ENCODE results near the gene THEM4. TPM values are rescaled to one million over a fixed set of nuclear protein-coding genes. Genes with fewer than 3 reads are reported as not detected.
"Not testable (repeated sequence)": the region's sequence is repeated elsewhere in the genome, so short reads cannot be mapped to it uniquely, and the experiment has no call there.

Gene THEM4
- total RNA-seq, 1 donor from 2014 or later = 9.0 TPM

DNA sequence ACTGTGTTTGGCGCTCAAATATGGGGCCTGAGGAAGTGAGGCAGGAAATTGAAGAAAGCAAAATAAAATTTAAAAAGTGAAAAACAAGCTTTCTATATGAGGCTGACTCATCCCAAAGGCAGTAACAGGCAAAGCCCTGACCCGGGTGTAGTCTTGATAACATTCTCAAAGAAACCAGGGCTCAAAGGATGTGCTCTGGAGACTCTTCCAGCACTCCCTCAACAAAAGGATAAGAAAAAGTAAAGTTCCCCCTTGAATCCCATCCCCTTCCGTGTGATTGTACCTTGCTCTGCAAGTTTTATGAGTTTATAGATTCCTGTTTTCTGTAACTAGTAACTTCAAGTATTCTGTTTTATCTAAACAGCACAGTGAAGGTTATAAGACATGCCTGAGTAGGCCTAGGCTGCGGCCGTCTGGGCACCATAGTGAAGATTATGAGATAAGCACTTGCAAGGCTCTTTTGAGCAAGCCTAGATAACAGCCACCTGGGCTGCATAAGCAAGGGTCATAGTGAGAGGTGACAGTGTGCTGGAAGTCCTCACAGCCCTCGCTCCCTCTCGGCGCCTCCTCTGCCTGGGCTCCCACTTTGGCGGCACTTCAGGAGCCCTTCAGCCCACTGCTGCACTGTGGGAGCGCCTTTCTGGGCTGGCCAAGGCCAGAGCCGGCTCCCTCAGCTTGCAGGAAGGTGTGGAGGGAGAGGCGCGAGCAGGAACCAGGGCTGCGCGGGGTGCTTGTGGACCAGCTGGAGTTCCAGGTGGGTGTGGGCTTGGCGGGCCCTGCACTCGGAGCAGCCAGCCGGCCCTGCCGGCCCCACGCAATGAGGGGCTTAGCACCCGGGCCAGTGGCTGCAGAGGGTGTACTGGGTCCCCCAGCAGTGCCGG is 3.6 kb downstream of the THEM4 start:
- H3K27me3 Mint-ChIP-seq (ENCODE audit: unreplicated experiment); H3K4me1 Mint-ChIP-seq (ENCODE audit: unreplicated experiment); DNase-seq (ENCODE audit: low spot score): not testable (repeated sequence)
- Mint-ChIP-seq H3K9me3 (ENCODE audit: unreplicated experiment) (peaks cover 22% of the 10 kb centered on the region), H3K27ac (ENCODE audit: unreplicated experiment) (peak overlapping the region; percentile 31), H3K4me3 (ENCODE audit: unreplicated experiment) (peak overlapping the region; percentile 66), H3K36me3 (ENCODE audit: low read depth, unreplicated experiment) (peaks cover 50% of the 10 kb centered on the region)

DNA sequence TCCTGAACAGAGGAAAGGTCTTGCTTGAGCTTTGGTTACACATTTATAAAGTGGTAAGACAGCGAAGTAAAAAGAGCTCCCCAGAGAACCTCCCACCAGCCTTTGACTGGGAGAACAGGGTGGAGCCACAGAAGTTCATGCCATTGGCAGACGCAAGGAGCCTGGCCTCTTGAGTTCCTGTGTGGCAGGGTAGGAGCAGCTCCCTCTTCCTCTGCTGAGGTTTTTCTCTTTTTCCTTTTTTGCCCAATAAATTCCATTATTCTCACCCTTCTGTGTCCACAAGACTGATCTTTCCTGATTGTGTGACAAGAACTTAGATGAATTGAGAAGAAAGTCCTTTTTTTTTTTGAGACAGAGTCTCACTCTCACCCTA is 4.3 kb downstream of the THEM4 start:
- peaks cover 22% of the 10 kb centered on the region for H3K9me3 Mint-ChIP-seq (ENCODE audit: unreplicated experiment)
- no peak overlapping the region for H3K4me3 Mint-ChIP-seq (ENCODE audit: unreplicated experiment)
- DNase-seq (ENCODE audit: low spot score) = no peak
- peaks cover 1% of the 10 kb centered on the region for H3K27me3 Mint-ChIP-seq (ENCODE audit: unreplicated experiment)
- no peak overlapping the region for H3K27ac Mint-ChIP-seq (ENCODE audit: unreplicated experiment)
- H3K4me1 Mint-ChIP-seq (ENCODE audit: unreplicated experiment) = peaks cover 6% of the 10 kb centered on the region
- H3K36me3 Mint-ChIP-seq (ENCODE audit: low read depth, unreplicated experiment) = peaks cover 55% of the 10 kb centered on the region
- TF ChIP-seq, protein P1, sequence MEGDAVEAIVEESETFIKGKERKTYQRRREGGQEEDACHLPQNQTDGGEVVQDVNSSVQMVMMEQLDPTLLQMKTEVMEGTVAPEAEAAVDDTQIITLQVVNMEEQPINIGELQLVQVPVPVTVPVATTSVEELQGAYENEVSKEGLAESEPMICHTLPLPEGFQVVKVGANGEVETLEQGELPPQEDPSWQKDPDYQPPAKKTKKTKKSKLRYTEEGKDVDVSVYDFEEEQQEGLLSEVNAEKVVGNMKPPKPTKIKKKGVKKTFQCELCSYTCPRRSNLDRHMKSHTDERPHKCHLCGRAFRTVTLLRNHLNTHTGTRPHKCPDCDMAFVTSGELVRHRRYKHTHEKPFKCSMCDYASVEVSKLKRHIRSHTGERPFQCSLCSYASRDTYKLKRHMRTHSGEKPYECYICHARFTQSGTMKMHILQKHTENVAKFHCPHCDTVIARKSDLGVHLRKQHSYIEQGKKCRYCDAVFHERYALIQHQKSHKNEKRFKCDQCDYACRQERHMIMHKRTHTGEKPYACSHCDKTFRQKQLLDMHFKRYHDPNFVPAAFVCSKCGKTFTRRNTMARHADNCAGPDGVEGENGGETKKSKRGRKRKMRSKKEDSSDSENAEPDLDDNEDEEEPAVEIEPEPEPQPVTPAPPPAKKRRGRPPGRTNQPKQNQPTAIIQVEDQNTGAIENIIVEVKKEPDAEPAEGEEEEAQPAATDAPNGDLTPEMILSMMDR (IDR thresholded peaks at IDR 0.05; ENCODE audit: unreplicated experiment) = no peak

DNA sequence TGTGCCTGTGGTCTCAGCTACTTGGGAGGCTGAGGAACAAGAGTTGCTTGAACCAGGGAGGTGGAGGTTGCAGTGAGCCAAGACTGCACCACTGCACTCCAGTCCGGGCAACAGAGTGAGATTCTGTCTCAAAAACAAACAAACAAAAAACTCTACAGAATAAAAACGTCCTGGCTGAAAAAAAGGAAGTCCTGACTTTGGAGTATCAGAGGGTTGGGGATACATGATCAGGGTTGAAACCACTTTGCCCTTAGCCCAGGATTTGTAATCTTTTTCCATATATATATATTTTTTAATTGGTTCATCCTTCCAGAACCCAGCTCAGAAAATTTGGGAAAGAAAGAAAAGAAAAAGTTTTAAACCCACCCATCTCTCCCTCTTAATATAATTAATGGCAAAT is 6.5 kb downstream of the THEM4 start:
- Mint-ChIP-seq H3K4me3 (ENCODE audit: unreplicated experiment) (no peak overlapping the region), H3K27me3 (ENCODE audit: unreplicated experiment) (no peaks in the 10 kb centered on the region), H3K4me1 (ENCODE audit: unreplicated experiment) (no peaks in the 10 kb centered on the region), H3K27ac (ENCODE audit: unreplicated experiment) (no peak overlapping the region), H3K36me3 (ENCODE audit: low read depth, unreplicated experiment) (peaks cover 47% of the 10 kb centered on the region), H3K9me3 (ENCODE audit: unreplicated experiment) (peaks cover 17% of the 10 kb centered on the region)
- TF ChIP-seq, protein P1 (IDR thresholded peaks at IDR 0.05; ENCODE audit: unreplicated experiment) = no peak
- no peak for DNase-seq (ENCODE audit: low spot score)

DNA sequence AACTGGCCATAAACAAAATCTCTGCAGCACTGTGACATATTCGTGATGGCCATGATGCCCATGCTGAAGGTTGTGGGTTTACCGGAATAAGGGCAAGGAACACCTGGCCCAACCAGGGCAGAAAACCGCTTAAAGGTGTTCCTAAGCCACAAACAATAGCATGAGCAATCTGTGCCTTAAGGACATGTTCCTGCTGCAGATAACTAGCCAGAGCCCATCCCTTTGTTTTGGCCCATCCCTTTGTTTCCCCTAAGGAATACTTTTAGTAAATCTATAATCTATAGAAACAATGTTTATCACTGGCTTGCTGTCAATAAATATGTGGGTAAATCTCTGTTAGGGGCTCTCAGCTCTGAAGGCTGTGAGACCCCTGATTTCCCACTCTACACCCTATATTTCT is 8.5 kb downstream of the THEM4 start:
- peaks cover 35% of the 10 kb centered on the region for H3K36me3 Mint-ChIP-seq (ENCODE audit: low read depth, unreplicated experiment)
- not testable (repeated sequence) for DNase-seq (ENCODE audit: low spot score); H3K9me3 Mint-ChIP-seq (ENCODE audit: unreplicated experiment); H3K27ac Mint-ChIP-seq (ENCODE audit: unreplicated experiment); H3K27me3 Mint-ChIP-seq (ENCODE audit: unreplicated experiment); H3K4me1 Mint-ChIP-seq (ENCODE audit: unreplicated experiment); H3K4me3 Mint-ChIP-seq (ENCODE audit: unreplicated experiment)

DNA sequence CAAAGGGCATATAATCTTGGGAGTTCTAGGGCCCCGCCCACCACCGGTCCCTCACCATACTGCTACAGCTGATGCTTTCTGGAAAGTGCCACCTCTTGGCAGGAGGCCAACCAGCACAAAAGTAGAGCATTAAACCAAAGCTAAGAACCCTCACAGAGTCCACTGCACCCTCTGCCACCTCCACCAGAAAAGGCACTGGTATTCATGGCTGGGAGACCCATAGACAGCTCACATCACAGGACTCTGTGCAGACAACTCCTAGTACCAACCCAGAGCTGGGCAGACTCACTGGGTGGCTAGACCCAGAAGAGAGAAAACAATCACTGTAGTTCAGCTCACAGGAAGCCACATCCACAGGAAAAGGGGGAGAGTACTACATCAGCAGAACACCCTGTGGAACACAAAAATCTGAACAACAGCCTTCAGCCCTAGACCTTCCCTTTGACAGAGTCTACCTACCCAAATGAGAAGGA is 10.8 kb downstream of the THEM4 start:
- no peak for DNase-seq (ENCODE audit: low spot score)
- Mint-ChIP-seq H3K27me3 (ENCODE audit: unreplicated experiment) (peaks cover under 1% of the 10 kb centered on the region), H3K9me3 (ENCODE audit: unreplicated experiment) (peaks cover 4% of the 10 kb centered on the region), H3K36me3 (ENCODE audit: low read depth, unreplicated experiment) (peaks cover 23% of the 10 kb centered on the region), H3K4me3 (ENCODE audit: unreplicated experiment) (no peak overlapping the region), H3K4me1 (ENCODE audit: unreplicated experiment) (no peaks in the 10 kb centered on the region), H3K27ac (ENCODE audit: unreplicated experiment) (no peak overlapping the region)
- TF ChIP-seq, protein P1 (IDR thresholded peaks at IDR 0.05; ENCODE audit: unreplicated experiment) = no peak

DNA sequence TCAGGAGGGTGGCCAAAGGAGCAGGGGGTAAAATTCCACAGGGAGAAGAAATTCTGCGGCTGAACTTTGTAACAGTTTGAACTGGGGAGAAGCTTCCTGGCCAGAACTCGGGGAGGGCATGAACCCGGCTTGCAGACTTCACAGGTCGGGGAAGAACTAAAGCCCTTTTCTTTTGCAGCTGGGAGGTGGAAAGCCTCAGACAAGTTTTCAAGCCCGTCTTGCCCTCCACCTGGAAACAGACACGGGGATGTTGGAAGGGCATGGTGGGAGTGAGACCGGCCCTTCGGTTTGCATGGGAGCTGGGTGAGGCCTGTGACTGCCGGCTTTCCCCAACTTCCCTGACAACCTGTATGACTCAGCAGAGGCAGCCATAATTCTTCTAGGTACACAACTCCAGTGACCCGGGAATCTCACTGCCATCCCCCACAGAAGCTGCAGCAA is 11.3 kb downstream of the THEM4 start:
- Mint-ChIP-seq H3K9me3 (ENCODE audit: unreplicated experiment) (peaks cover 4% of the 10 kb centered on the region), H3K36me3 (ENCODE audit: low read depth, unreplicated experiment) (peaks cover 28% of the 10 kb centered on the region)

More for the DNA sequence above, 11.3 kb downstream of the THEM4 start:
- no peak for DNase-seq (ENCODE audit: low spot score)
- Mint-ChIP-seq H3K27ac (ENCODE audit: unreplicated experiment) (no peak overlapping the region), H3K4me3 (ENCODE audit: unreplicated experiment) (no peak overlapping the region), H3K27me3 (ENCODE audit: unreplicated experiment) (peaks cover 5% of the 10 kb centered on the region), H3K4me1 (ENCODE audit: unreplicated experiment) (no peaks in the 10 kb centered on the region)
- TF ChIP-seq, protein P1 (IDR thresholded peaks at IDR 0.05; ENCODE audit: unreplicated experiment) = no peak
